Omental fat pad (tissue), 4 donors: Measurements from ENCODE around the gene SORD. TPM values are rescaled to one million over a fixed set of nuclear protein-coding genes. Genes with fewer than 3 reads are reported as not detected.

Experiments
- ATAC-seq: fragments of 150-250 bp; one replicate; pipeline ENCODE4 v1.9.1; 2016; ENCODE audit warnings: mild to moderate bottlenecking, moderate library complexity; ENCODE audit not compliant: low FRiP score
- DNase-seq: peaks from one replicate; pipeline ENCODE4 v3.0.0-alpha.2; 2019; ENCODE audit warnings: low spot score
- CTCF ChIP-seq, 3 donors: fragments of 450-650 bp; IDR thresholded peaks; one replicate each; pipeline ENCODE4 v1.5.1; 2016 to 2017; ENCODE audit warnings: antibody characterized with exemption in 3 of 3, mild to moderate bottlenecking in 3 of 3, moderate library complexity in 2 of 3
- total RNA-seq, 4 donors: library from RNA; depleted of rRNA; stranded (reverse); fragments of >200 nt; gene quantifications; one replicate each; pipeline ENCODE4 v1.1.0, GENCODE V29; 2016

SORD gene
- total RNA-seq, 4 donors from 2014 or later = 4.9 to 12.2 (median 6.7) TPM

GRCh38 chr15:45083223-45083622, 60.2 kb downstream of the SORD start:
- ATAC-seq (no peak), DNase-seq (no peak)
- no peak for TF ChIP-seq CTCF (IDR thresholded peaks at IDR 0.05)

GRCh38 chr15:45084163-45084562, 61.2 kb downstream of the SORD start:
- ATAC-seq (no peak), DNase-seq (no peak)
- no peak for TF ChIP-seq CTCF (IDR thresholded peaks at IDR 0.05)

- ATAC-seq = no peak
- no peak for DNase-seq
- no peak for TF ChIP-seq CTCF (IDR thresholded peaks at IDR 0.05)
Measured at GRCh38 chr15:45087513-45087912, 64.5 kb downstream of the SORD start.

GRCh38 chr15:45088801-45089711, 66.1 kb downstream of the SORD start:
- ATAC-seq (no peak), DNase-seq (no peak)

GRCh38 chr15:45089712-45090373, 66.8 kb downstream of the SORD start:
- TF ChIP-seq CTCF (IDR thresholded peaks at IDR 0.05) = no peak
- DNase-seq (no peak), ATAC-seq (no peak)

More at GRCh38 chr15:45088801-45089711, 66.1 kb downstream of the SORD start:
- no peak for TF ChIP-seq CTCF (IDR thresholded peaks at IDR 0.05)

- DNase-seq = no peak
- no peak for ATAC-seq
- TF ChIP-seq CTCF (IDR thresholded peaks at IDR 0.05) = no peak
Measured at GRCh38 chr15:45091161-45091560, 68.2 kb downstream of the SORD start.
